Measurements from ENCODE around the gene SMARCD1.

- no peak for TF ChIP-seq CTCF (IDR thresholded peaks at IDR 0.05; ENCODE audit: poor library complexity)
- TF ChIP-seq EZH2 (IDR thresholded peaks at IDR 0.05; ENCODE audit: borderline replicate concordance) = no peak
- no peak for TF ChIP-seq EZH2phosphoT487 (IDR thresholded peaks at IDR 0.05; ENCODE audit: low read depth, severe bottlenecking, unreplicated experiment)
Measured at GRCh38 chr12:50121641-50122040, 36.5 kb downstream of the SMARCD1 start.
